Activated CD8-positive, alpha-beta memory T cell treated with anti-CD3 and anti-CD28 coated beads, Interleukin-2, amount 10 ng/mL, durations not matched to agents 7 days and 5 days (primary cell): ENCODE data around the gene PLCB4. TPM values are rescaled to one million over a fixed set of nuclear protein-coding genes. Genes with fewer than 3 reads are reported as not detected.
"Not testable (repeated sequence)": the region's sequence is repeated elsewhere in the genome, so short reads cannot be mapped to it uniquely, and the experiment has no call there.

Experiments used
- ATAC-seq: fragments of 150-1000 bp; cut with Tn5 transposase; one replicate; pipeline ENCODE4 v1.10.0; 2021; ENCODE audit warnings: moderate library complexity
- CTCF ChIA-PET: fragments of 350-600 bp; sonication (Branson Sonifier 250); formaldehyde crosslinking; loops from one replicate; lab custom pipeline; 2021; ENCODE audit warnings: antibody characterized with exemption; lab: Charles Lee
- DNase-seq: peaks from one replicate; pipeline ENCODE4 v3.0.0-alpha.2; 2020
- H3K27ac Mint-ChIP-seq: one replicate; pipeline ENCODE4 v1.8.0; 2021; ENCODE audit warnings: mild to moderate bottlenecking, mixed read lengths
- H3K27me3 Mint-ChIP-seq: one replicate; pipeline ENCODE4 v1.8.0; 2021; ENCODE audit warnings: mixed read lengths
- H3K36me3 Mint-ChIP-seq: one replicate; pipeline ENCODE4 v1.8.0; 2021; ENCODE audit warnings: mild to moderate bottlenecking, mixed read lengths
- H3K4me1 Mint-ChIP-seq: one replicate; pipeline ENCODE4 v1.8.0; 2021; ENCODE audit warnings: mixed read lengths
- H3K4me3 Mint-ChIP-seq: one replicate; pipeline ENCODE4 v1.8.0; 2021; ENCODE audit warnings: mild to moderate bottlenecking, moderate library complexity, mixed read lengths
- H3K9me3 Mint-ChIP-seq: one replicate; pipeline ENCODE4 v1.8.0; 2022; ENCODE audit warnings: low read depth, mixed read lengths
- total RNA-seq, 2 experiments: library from RNA; stranded (reverse); gene quantifications; one replicate each; pipeline ENCODE4 v1.2.3, GENCODE V29; 2021

The PLCB4 gene
- total RNA-seq, 2 experiments from 2014 or later, result not detected

DNA sequence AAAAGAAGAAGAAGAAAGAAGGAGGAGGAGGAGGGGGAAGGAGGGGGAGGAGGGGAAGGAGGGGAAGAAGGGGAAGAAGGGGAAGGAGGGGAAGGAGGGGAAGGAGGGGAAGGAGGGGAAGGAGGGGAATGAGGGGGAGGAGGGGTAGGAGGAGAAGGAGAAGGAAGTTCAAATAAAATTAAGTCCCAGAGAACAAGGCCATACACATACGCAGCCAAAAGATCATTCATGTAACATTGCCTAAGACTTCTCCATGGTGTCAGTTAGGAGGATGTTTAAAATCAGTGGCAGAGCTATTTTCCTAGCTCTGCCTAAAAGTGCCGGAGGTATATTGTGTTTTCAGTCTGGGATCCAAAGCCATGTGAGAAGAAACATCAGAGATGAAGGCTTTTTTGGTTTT lies 75.8 kb downstream of the PLCB4 start:
- CTCF ChIA-PET, result no interaction called here

DNA sequence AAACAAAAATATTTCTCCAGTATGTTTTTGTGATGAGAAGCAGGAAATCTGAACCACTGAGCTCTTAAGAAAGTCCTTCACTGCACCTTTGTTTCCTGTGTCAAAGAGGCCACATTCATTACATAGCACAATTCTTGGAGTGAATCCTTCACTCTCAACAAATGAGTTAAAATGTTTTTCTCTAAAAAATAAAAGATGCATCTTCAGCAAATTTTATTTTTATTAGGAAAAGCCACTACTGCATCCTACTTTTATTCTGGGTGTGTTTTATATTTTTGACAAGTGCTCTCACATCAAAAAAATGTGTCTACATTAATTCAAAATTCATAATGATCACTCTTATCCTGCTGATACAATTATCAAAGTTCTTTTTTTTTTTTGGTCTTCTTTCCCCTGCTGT lies 76.3 kb downstream of the PLCB4 start:
- Mint-ChIP-seq H3K27ac (no peak overlapping the region), H3K27me3 (no peaks in the 10 kb centered on the region), H3K36me3 (no peaks in the 10 kb centered on the region), H3K9me3 (peaks cover 2% of the 10 kb centered on the region), H3K4me1 (no peaks in the 10 kb centered on the region), H3K4me3 (no peak overlapping the region)
- DNase-seq (no peak), ATAC-seq (no peak)
- CTCF ChIA-PET, result no interaction called here

More for the DNA sequence above, 75.8 kb downstream of the PLCB4 start:
- Mint-ChIP-seq H3K27me3 (no peaks in the 10 kb centered on the region), H3K27ac (no peak overlapping the region), H3K36me3 (no peaks in the 10 kb centered on the region), H3K4me1 (no peaks in the 10 kb centered on the region), H3K9me3 (peaks cover 4% of the 10 kb centered on the region), H3K4me3 (no peak overlapping the region)
- DNase-seq, result no peak
- ATAC-seq, result no peak

DNA sequence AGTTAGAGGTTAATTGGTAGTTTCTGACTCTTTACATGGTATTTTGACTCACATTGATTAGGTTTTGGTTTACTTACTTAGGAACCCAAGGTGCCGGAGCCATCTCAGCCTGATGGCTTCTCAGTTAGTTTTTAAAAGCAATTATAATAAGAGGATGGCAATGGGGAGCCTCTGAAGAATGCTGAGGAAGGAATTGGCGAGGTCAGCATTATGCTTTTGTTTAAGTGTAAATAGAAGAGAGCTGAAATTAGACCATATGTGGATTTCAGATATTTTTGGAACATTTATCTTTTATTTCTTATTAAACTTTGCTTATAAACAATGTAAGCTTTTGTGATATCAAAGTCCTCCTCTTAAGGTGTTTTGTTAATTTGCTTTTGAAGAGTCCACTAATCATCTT lies 77.8 kb downstream of the PLCB4 start:
- DNase-seq (no peak), ATAC-seq (no peak)
- Mint-ChIP-seq H3K9me3 (peaks cover 4% of the 10 kb centered on the region), H3K4me1 (no peaks in the 10 kb centered on the region), H3K27ac (no peak overlapping the region), H3K4me3 (no peak overlapping the region), H3K27me3 (no peaks in the 10 kb centered on the region), H3K36me3 (no peaks in the 10 kb centered on the region)
- CTCF ChIA-PET, result no interaction called here

DNA sequence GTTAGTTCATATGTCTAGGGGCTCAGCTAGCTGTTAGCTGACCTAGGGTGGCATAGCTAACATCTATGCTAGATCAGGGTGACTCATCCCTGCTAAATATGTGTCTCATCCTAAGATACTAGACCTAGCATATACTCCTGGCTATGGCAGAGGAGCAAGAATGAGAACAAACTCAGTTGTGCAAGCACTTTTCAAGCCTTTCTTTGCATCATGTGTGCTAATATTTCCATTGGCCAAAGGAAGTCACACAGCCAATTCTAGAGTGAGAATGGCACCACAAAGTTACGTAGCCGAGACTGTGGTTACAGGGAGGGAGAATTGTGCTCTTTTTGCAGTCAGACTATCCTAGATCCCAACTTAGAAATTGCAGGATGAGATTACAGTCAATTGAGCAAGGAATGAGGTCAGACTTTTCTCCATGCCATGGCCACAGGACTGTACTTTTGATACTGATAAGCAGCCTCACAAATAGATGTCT lies 78.7 kb downstream of the PLCB4 start:
- ATAC-seq, result no peak
- no peak overlapping the region for H3K4me3 Mint-ChIP-seq

DNA sequence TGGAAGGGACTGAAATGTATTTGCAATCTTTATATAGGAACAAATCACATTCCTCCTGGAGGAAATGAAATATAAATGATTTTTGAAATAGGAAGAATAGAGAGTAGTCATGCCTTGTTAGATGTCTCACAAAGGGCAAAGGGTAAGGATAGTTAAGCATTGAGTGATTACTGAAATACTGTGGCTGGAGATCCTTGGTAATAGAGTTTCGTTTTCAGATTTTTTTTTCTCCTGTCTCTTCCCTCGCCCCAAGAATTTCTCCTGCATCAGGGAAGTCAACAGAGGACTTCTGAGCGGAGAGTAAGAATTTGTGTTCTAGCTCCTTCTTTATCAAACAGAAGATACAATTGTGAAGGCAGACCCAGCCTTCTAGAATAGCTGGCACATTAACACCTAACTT lies 79.4 kb downstream of the PLCB4 start:
- no peak for ATAC-seq
- no peaks in the 10 kb centered on the region for H3K27me3 Mint-ChIP-seq
- H3K27ac Mint-ChIP-seq, result no peak overlapping the region
- H3K36me3 Mint-ChIP-seq, result no peaks in the 10 kb centered on the region
- H3K4me3 Mint-ChIP-seq, result no peak overlapping the region
- no peak for DNase-seq
- peaks cover 4% of the 10 kb centered on the region for H3K9me3 Mint-ChIP-seq
- no peaks in the 10 kb centered on the region for H3K4me1 Mint-ChIP-seq
- CTCF ChIA-PET, result no interaction called here

More for the DNA sequence above, 78.7 kb downstream of the PLCB4 start:
- Mint-ChIP-seq H3K27ac (no peak overlapping the region), H3K9me3 (peaks cover 4% of the 10 kb centered on the region), H3K4me1 (no peaks in the 10 kb centered on the region), H3K36me3 (no peaks in the 10 kb centered on the region), H3K27me3 (no peaks in the 10 kb centered on the region)
- DNase-seq, result no peak
- CTCF ChIA-PET, result no interaction called here

DNA sequence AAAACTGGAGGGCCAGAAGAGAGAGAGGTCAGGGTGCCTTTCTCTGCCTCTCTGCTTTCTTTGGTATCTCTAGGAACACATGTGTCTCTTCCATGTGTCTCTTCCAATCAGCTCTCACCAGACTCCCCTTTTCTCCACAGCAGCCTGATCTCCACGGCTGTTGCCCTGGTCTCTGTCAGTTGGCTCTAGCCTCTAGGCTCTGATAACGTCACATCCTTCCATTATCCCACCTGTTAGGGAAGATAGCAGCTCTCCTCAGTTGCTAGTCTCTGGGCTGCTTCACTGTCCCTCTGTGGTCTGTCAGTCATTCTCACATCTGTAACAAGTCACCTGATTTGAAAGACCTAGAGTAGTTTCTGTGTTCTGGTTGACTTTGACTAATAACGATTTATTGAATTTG lies 80.2 kb downstream of the PLCB4 start:
- no peak overlapping the region for H3K4me3 Mint-ChIP-seq
- H3K36me3 Mint-ChIP-seq, result no peaks in the 10 kb centered on the region
- DNase-seq (no peak), ATAC-seq (no peak)
- no peaks in the 10 kb centered on the region for H3K27me3 Mint-ChIP-seq
- H3K4me1 Mint-ChIP-seq, result no peaks in the 10 kb centered on the region
- H3K9me3 Mint-ChIP-seq, result peaks cover 6% of the 10 kb centered on the region
- H3K27ac Mint-ChIP-seq, result no peak overlapping the region
- CTCF ChIA-PET, result no interaction called here

DNA sequence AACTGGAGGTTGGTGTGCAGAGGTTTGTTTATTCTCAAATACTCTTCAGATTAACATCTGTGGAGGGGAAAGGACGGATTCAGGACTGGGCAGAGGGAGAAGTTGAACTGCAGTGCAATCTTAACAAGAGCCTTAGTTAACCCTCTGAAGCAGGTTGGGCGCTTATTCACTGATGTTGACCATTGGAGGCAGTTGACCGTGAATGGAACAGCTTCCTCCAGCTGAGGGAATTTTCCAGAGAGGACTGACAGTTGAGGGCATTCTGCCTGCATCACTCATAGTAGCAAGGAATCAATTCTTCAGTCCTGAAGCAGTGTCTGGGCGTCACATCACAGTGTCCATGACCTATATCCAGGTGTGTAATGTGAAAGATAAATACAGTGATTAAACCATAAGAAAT lies 80.9 kb downstream of the PLCB4 start:
- H3K4me3 Mint-ChIP-seq, result no peak overlapping the region

DNA sequence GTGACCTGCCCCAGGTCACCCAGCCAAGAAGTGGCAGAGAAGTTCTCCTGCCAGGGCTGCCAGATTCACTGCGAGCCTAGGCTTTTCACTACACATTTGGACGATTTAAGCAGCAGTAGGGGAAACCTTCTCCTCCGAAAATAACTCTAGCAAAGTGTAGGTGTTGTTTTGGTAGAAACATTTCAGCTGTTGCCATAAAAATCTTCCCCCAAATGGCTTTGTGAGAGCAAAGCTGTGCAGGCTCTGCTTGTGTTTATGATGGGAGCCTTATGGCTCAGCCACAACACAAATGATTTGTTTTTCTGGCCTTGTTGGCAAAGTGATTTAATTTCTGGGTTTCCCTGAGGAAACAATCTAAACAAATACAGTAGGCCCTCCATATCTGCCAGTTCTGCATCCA lies 81.8 kb downstream of the PLCB4 start:
- Mint-ChIP-seq H3K4me1 (no peaks in the 10 kb centered on the region), H3K4me3 (no peak overlapping the region), H3K27me3 (no peaks in the 10 kb centered on the region), H3K27ac (no peak overlapping the region), H3K9me3 (peaks cover 7% of the 10 kb centered on the region), H3K36me3 (no peaks in the 10 kb centered on the region)
- DNase-seq (no peak), ATAC-seq (no peak)
- CTCF ChIA-PET, result no interaction called here

More for the DNA sequence above, 80.9 kb downstream of the PLCB4 start:
- CTCF ChIA-PET, result no interaction called here
- H3K27ac Mint-ChIP-seq, result no peak overlapping the region
- DNase-seq (no peak), ATAC-seq (no peak)
- H3K27me3 Mint-ChIP-seq, result no peaks in the 10 kb centered on the region
- peaks cover 6% of the 10 kb centered on the region for H3K9me3 Mint-ChIP-seq
- no peaks in the 10 kb centered on the region for H3K36me3 Mint-ChIP-seq
- no peaks in the 10 kb centered on the region for H3K4me1 Mint-ChIP-seq

DNA sequence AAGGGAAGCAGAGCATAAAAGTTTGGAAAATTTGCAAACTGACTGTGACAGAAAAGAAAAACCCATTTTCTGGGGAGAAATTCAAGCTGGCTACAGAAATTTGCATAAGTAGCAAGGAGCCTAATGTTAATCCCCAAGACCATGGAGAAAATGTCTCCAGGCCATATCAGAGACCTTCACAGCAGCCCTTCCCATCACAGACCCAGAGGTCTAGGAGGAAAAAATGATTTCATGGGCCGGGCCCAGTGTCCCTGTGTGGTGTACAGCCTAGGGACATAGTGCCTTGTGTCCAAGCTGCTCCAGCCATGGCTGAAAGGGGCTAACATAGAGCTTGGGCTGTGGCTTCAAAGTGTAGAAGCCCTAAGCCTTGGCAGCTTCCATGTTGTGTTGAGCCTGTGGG lies 83.3 kb downstream of the PLCB4 start:
- H3K27me3 Mint-ChIP-seq, H3K4me3 Mint-ChIP-seq, CTCF ChIA-PET, H3K4me1 Mint-ChIP-seq, H3K9me3 Mint-ChIP-seq, DNase-seq, ATAC-seq, H3K36me3 Mint-ChIP-seq, H3K27ac Mint-ChIP-seq: not testable (repeated sequence)

DNA sequence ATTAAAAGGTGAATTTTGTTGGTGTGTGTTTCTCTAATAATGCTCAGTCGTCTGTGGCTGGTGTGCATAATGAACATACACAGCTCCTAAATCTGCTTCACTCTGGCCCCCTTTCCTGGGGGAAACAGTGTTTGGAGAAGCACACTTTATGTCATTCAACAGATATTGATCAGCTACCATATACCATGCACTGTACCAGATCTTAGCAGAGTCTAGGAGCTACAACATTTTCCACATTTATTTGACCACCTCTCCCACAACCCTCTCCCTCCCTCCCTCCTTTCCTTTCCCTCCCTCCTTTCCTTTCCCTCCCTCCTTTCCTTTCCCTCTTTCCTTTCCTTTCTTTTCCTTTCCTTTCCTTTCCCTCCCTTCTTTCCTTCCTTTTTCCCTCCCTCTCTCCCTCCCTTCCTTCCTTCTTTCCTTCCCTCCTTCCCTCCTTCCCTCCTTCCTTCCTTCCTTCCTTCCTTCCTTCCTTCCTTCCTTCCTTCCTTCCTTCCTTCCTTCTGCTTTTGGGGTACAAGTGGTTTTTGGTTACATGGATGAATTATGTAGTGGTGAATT lies 85.7 kb downstream of the PLCB4 start:
- ATAC-seq (no peak), DNase-seq (no peak)
- no peak overlapping the region for H3K4me3 Mint-ChIP-seq
- H3K27ac Mint-ChIP-seq, result no peak overlapping the region
- H3K9me3 Mint-ChIP-seq, result peaks cover 7% of the 10 kb centered on the region
- CTCF ChIA-PET, result no interaction called here
- H3K4me1 Mint-ChIP-seq, result no peaks in the 10 kb centered on the region
- H3K27me3 Mint-ChIP-seq, result no peaks in the 10 kb centered on the region
- H3K36me3 Mint-ChIP-seq, result no peaks in the 10 kb centered on the region

DNA sequence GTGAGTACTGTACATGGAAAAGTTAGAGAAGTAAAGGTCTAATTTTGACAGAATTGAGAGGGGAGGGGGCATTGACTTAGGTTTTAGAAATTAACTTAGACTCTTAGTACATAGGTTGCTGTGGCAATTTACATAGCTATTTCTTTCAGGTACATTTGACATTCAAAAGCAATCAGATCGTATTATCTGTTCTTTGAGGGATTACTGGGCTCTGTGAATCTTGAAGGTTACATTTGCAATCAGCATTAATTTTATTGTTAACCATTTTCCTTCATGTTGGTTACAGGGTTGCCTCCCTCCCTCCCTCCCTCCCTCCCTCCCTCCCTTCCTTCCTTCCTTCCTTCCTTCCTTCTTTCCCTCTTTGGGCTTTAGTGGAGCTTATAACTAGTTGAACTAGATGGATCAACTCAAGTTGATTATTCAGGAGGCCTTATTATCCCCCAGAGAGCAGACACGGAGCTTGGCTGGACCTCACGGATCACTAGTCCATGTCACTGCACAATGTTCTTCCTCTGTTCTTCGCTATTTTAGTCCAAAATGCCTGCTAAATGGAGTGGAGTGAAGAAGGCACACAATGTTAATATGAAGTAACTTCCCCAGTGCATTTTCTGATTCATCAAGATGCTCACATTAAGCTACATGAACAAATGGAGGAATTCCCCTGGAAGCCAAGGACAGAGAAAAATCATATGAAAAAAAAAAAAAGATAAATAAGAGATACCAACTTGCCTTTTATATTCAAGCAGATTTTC lies 87.8 kb downstream of the PLCB4 start:
- Mint-ChIP-seq H3K4me3 (no peak overlapping the region), H3K27me3 (no peaks in the 10 kb centered on the region)
- no peak for ATAC-seq

DNA sequence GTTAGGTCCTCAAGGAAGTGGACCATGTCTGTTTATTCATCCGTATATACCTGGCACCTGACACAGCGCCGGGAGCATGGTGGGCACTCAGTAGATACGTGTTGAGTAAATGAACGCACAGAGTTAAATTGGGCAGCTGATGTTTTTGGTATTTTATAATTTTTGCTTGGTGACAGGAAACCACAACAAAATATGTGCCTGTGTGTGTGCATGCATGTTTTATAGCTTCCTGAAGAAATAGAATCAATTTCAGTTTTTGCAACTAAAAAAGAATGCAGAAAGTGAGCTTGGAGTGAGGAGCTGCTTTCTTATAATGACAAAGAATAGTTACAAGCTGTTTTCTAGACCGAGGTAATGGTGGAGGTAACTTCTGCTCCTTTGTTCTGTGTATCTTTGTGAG lies 91.4 kb downstream of the PLCB4 start:
- H3K27me3 Mint-ChIP-seq, result no peaks in the 10 kb centered on the region
- no peak overlapping the region for H3K4me3 Mint-ChIP-seq
- H3K4me1 Mint-ChIP-seq, result no peaks in the 10 kb centered on the region
- H3K9me3 Mint-ChIP-seq, result peaks cover 2% of the 10 kb centered on the region
- no peaks in the 10 kb centered on the region for H3K36me3 Mint-ChIP-seq
- H3K27ac Mint-ChIP-seq, result no peak overlapping the region
- no peak for ATAC-seq
- DNase-seq, result no peak
- CTCF ChIA-PET, result interaction anchor here (0.6 kb wide), 1 partner anchor 14 kb away, joined by 3 read pairs; no protein-coding TSS in a partner anchor

More for the DNA sequence above, 87.8 kb downstream of the PLCB4 start:
- no peak for DNase-seq
- no peak overlapping the region for H3K27ac Mint-ChIP-seq
- peaks cover 4% of the 10 kb centered on the region for H3K9me3 Mint-ChIP-seq
- no peaks in the 10 kb centered on the region for H3K36me3 Mint-ChIP-seq
- CTCF ChIA-PET, result no interaction called here
- no peaks in the 10 kb centered on the region for H3K4me1 Mint-ChIP-seq

DNA sequence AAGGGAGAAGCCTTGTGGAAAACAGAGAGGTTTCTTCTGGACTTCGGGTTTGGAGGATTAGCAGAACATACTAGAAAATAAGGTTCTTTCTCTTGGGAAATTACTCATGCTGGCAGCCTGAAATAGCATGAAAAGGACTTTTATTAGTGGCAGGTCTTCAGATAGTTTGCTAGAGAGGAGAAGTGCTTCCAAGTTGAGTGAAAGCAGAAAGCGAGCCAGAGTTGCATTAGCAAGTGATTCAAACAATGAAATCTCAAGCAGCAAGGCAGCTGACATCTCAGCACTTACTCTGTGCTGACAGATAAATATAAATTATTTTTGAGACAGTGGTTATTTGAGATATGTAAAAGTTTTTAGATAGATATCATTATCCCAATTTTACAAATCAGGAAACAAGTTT lies 91.9 kb downstream of the PLCB4 start:
- no peak overlapping the region for H3K4me3 Mint-ChIP-seq

DNA sequence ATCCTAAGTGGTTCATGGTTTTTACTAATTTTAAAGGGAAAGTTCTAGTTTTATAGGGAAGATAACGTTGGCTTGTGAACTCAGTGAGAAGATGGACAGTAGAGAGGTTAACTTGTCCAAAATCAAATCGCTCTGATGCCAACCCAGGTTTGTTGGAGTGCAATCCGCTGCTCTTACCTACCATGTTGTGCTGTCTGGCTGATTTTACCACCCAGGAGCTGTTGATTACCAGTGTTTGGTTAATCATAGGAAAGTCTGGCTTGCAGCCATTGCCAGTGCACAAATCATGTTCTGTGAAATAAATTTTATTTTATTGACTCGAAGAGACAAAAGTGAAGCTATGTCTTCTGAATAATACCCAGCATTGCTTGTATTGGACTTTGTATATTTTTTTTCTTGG lies 92.4 kb downstream of the PLCB4 start:
- Mint-ChIP-seq H3K4me3 (no peak overlapping the region), H3K4me1 (no peaks in the 10 kb centered on the region), H3K9me3 (no peaks in the 10 kb centered on the region), H3K27ac (no peak overlapping the region), H3K36me3 (no peaks in the 10 kb centered on the region), H3K27me3 (no peaks in the 10 kb centered on the region)
- CTCF ChIA-PET, result no interaction called here
- DNase-seq (no peak), ATAC-seq (no peak)

More for the DNA sequence above, 91.9 kb downstream of the PLCB4 start:
- CTCF ChIA-PET, result no interaction called here
- ATAC-seq, result no peak
- no peaks in the 10 kb centered on the region for H3K4me1 Mint-ChIP-seq
- no peaks in the 10 kb centered on the region for H3K27me3 Mint-ChIP-seq
- H3K9me3 Mint-ChIP-seq, result no peaks in the 10 kb centered on the region
- no peaks in the 10 kb centered on the region for H3K36me3 Mint-ChIP-seq
- H3K27ac Mint-ChIP-seq, result no peak overlapping the region
- no peak for DNase-seq
